Superior temporal gyrus (tissue), 1 donor: ENCODE data around the gene SYNJ2.

Experiments used
- DNase-seq: peaks from one replicate; pipeline ENCODE4 v3.0.0-alpha.2; 2016; ENCODE audit errors: extremely low spot score

Gene SYNJ2

GRCh38 chr6:158076548-158076947 lies 94.9 kb downstream of the SYNJ2 start:
- no peak for DNase-seq

DNA sequence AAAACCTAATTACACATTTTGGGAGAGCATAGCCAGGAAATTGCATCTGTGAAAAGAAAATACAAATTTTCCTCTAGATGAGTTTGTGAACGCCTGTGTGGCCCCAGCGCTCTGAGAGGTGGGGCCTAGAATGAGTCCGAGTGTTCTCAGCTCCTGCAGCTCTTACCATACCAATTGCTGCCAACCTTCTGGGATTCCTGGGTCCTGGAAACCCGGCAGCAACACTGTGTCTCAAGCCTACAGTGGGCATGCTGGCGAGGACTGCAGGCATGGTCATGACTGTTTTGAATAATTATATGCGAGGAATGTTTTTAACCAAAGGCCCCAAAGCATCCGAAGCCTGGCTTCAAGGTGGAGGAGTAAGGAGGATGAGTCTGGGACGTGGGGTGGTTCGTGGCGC lies 96.0 kb downstream of the SYNJ2 start:
- DNase-seq, result no peak

- DNase-seq, result no peak
Observed at GRCh38 chr6:158078320-158078719, 96.7 kb downstream of the SYNJ2 start.

DNA sequence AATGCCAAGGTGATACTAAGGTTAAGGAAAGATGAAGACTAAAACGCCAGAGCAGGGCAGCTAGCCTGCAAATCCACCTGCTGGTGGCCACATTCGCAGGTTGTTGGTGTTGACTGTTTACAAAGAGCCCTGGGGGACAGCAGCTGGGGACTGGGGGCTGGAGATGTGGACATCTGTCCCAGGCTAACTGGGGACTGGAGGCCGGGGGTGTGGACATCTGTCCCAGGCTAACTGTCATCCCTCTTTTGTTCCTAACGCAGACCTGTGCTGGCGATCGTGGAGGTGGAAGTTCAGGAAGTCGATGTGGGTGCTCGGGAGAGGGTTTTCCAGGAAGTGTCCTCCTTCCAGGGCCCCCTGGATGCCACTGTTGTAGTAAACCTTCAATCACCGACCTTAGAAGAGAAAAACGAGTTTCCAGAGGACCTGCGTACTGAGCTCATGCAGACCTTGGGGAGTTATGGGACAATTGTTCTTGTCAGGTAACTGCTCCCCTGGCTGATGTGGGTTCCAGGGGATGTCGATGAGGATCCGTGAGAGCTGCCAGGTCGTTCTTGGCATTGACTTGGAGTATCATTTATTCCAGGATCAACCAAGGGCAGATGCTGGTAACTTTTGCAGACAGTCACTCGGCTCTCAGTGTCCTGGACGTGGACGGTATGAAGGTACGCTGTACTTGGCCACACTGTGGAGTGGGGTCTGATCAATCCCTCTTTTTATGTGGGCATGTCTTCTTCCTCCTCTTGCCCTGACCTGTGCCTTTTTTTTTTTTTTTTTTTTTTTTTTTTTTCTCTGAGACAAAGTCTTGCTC lies 99.4 kb downstream of the SYNJ2 start:
- DNase-seq, result no peak

DNA sequence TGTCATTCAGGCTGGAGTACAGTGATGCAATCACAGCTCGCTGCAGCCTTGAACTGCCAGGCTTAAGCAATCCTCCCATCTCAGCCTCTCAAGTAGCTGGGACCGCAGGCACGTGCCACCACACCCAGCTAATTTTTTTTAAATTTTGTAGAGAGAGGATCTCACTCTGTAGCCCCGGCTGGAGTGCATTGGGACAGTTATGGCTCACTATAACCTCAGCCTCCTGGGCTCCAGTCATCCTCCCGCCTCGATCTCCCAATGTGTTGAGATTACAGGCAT lies 99.9 kb downstream of the SYNJ2 start:
- no peak for DNase-seq

DNA sequence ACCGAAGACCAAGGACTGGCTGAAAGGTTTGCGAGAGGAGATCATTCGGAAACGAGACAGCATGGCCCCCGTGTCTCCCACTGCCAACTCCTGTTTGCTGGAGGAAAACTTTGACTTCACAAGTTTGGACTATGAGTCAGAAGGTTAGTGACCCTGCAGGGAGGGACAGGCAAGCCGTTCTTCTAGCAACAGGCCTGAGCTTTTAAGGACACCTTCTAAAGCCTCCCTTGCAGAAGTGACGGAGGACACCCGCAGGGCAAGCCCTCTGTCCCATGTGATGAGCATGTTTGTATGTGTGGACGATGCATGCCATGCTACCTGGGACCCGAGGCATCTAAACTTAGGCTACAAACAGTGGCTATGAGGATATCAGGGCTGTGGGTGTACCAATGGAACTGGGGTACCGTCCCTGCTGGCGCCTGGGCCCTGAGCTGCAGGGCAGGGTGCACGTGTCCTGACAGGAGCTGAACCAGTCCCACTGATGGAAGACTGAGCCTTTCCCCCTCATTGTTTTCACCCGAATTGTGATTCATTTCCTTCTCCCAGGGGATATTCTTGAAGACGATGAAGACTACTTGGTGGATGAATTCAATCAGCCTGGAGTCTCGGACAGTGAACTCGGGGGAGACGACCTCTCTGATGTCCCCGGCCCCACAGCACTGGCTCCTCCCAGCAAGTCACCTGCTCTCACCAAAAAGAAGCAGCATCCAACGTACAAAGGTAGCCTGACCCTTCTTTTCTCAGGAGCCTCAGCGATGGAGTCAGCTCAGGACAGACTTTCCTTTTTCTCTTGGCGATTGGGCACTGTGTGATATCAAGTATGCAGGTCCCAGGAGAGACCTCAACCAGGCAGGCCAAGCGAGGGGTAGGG lies 102.0 kb downstream of the SYNJ2 start:
- DNase-seq, result no peak

GRCh38 chr6:158085261-158086053 lies 103.8 kb downstream of the SYNJ2 start:
- DNase-seq, result no peak

DNA sequence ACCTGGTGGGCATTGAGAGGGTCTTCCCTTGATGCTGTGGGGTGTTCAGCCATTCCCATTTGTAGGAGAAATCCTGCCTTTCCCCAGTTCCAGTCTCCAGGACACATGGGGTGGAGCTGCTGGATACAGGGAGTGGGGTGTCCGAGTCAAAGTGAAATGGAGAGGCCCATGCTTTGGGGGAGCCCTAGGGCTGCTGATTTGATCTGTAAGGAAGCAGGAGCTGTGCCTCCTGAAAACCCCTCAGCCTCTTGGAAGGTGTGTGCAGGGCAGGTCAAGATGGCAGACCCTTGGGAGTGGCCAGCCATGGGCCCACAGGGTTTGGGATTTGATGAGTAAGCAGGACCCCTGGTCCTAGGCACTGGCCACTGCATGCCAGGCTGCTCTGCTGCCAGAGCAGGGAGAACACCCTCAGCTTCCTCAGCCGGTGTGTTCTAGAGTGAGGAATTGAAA lies 104.4 kb downstream of the SYNJ2 start:
- DNase-seq, result no peak

- DNase-seq, result peak; percentile 34
Observed at GRCh38 chr6:158086504-158087223, 105.0 kb downstream of the SYNJ2 start.

DNA sequence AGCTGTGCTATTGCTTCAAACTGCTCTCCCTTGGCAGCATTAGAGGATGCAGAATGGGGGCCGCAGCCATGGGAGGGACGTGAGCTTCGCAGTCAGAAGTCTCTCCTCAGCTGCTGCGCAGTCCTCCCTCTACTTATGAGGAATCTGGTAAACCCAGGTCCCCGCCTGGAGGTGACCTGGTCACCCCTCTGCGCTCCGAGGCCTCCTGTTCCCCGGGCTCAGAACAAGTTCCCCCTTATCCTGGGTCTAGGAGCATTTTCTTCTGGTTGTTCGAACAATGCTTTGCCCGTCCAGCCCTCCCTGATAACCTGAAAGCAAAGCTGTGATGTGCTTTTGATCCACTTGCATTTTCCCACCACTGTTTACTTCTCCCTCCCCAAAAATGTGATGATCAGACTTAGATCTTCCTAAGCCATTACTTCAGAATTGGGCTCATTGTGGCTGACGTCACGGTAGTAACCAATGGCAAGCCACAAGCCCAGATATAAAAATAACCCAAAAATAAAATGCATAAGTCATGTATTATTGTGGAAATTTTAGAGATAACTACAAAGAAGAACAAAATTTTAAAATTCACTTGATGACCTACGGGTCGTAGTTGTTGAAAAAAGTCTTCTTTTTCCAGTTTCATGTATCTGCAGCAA lies 105.7 kb downstream of the SYNJ2 start:
- DNase-seq, result no peak

- no peak for DNase-seq
Observed at GRCh38 chr6:158092806-158093205, 111.1 kb downstream of the SYNJ2 start.

- DNase-seq, result no peak
Observed at GRCh38 chr6:158095031-158095430, 113.4 kb downstream of the SYNJ2 start.

- DNase-seq, result no peak
Observed at GRCh38 chr6:158095671-158096070, 114.0 kb downstream of the SYNJ2 start.

DNA sequence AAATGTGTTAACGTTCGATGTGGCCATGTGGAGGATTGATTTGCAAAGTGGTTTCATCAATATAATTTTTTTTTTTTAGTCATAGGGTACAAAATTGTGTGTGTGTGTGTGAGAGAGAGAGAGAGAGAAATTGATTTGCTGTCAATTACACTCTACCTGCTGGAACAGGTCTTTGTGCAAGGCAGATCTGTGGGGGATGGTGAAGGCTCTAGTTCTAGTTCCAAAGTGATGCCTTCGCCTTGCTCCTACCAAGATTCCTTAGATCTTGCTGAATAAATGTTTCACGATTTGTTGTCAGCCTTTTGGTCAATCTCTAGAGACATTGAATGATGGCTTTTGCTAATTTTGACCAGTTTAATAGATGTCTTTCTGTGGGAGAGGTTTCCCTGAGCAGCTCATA lies 121.6 kb downstream of the SYNJ2 start:
- no peak for DNase-seq

DNA sequence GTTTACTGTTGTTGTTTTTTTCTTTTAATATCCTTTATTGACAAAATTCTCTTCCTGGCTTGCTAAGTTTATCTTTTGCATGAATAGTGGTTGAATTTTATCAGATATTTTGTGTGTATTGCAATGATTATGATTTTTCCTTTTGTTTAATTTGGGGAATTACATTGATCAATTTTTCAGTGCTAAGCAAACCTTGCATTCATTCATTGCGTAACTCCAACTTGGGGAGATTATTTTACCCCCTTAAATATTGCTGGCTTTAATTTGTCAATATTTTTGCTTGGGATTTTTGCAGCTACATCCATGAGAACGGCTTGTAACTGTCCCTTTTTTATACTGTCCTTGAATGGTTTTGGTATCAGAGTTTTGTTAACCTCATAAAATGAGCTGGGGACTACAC lies 123.0 kb downstream of the SYNJ2 start:
- no peak for DNase-seq

- no peak for DNase-seq
Observed at GRCh38 chr6:158109748-158110147, 128.1 kb downstream of the SYNJ2 start.

- DNase-seq, result no peak
Observed at GRCh38 chr6:158110986-158111385, 129.3 kb downstream of the SYNJ2 start.

DNA sequence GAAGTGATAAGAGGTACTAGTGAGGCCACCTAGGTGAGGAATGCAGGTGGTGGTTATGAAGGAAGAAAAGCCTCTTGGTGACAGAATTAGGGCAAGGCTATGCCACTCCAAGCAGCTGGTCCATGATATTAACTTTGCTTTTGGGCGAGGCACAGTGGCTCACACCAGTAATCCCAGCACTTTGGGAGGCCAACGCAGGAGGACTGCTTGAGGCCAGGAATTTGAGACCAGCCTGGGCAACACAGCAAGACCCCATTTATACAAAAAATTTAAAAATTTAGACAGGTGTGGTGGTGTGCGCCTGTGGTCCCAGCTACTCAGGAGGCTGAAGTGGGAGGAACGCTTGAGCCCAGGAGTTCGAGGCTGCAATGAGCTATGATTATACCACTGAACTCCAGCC lies 130.3 kb downstream of the SYNJ2 start:
- DNase-seq, result no peak

GRCh38 chr6:158113802-158114201 lies 132.1 kb downstream of the SYNJ2 start:
- DNase-seq, result no peak

GRCh38 chr6:158115102-158115501 lies 133.4 kb downstream of the SYNJ2 start:
- no peak for DNase-seq

DNA sequence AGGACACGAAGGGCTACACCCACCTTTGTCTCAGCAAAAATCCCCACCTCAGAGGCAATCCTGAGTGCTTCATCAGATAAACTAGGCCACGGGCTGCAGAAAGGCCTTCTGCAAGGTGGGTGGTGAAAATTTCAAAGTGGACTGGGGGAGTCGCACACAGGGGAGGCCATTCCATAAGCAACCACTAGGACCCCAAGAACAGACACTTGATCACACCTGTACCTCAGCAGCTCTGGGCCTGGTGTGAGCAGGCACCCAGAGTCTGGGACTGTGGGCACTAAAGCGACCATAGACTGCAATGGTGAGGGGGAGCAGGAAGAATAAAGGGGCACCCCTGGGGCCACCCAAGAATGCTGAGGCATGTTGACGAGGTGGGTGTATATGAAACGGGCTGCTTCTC lies 133.8 kb downstream of the SYNJ2 start:
- DNase-seq, result no peak
